ENCODE data around the gene STK24. TPM values are rescaled to one million over a fixed set of nuclear protein-coding genes. Genes with fewer than 3 reads are reported as not detected.
A peak's percentile ranks its signal among the peaks of the same experiment; 100 is the strongest.

STK24 gene
- polyA plus RNA-seq, 1 of the 3 experiments (the other 2 are of a cell fraction): 30.5 TPM

- no peak for TF ChIP-seq PBX3 (IDR thresholded peaks at IDR 0.05)
- no peak for TF ChIP-seq TAF1 (IDR thresholded peaks at IDR 0.05; ENCODE audit: borderline replicate concordance, low read depth, low read length)
Observed at GRCh38 chr13:98512774-98513665, 63.9 kb downstream of the STK24 start (continued).

DNA sequence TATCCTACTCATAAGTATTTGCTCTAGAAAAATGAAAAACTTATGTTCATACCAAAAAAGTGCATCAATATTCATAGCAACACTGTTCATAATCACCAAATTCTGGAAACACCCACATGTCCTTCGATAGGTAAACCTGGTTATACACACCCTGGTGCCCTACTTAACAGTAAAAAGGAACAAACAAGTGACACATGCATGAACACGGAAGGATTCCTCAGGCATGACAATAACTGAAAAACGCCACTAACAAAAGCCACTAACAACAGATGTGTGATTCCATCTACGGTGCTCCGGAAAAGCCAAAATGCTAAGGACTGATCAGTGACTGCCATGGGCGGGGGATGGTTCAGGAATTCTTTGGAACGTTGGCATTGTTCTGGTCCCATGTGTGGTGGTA is 65.5 kb downstream of the STK24 start:
- peaks cover 21 to 24% of the 10 kb centered on the region in 2 experiments; a peak in 3 of 4 replicates for H3K4me1 ChIP-seq (ENCODE audit: control insufficient read depth in 1 of 2, insufficient read depth in 2 of 2, low read depth in 1 of 2, low read length in 1 of 2)
- H3K9me2 ChIP-seq: no peaks in the 10 kb centered on the region
- H3K4me3 ChIP-seq (ENCODE audit: low read depth in 2 of 2, low read length in 1 of 2): no peak overlapping the region
- no peak overlapping the region for H3K27ac ChIP-seq (ENCODE audit: low read depth in 2 of 2, low read length in 1 of 2)
- ChIA-PET POLR2A (no interaction called here), CTCF (interaction anchor here (0.6 to 0.9 kb wide), 2 partner anchors 20 to 142 kb away, joined by 3 read pairs; no protein-coding TSS in a partner anchor)
- peaks cover 63% of the 10 kb centered on the region for H3K79me2 ChIP-seq (ENCODE audit: insufficient read depth)
- peaks cover 10% of the 10 kb centered on the region for H4K20me1 ChIP-seq (ENCODE audit: insufficient read depth)
- no peak overlapping the region for H3K4me2 ChIP-seq
- peaks cover 5% of the 10 kb centered on the region for H3F3A ChIP-seq (replicated peaks; ENCODE audit: insufficient read depth)
- no peak for DNase-seq
- WGBS (ENCODE audit: low lambda C conversion rate): 91% methylated on average over 7 of the region's 7 CpGs
- no peaks in the 10 kb centered on the region for H3K9me3 ChIP-seq
- H3K36me3 ChIP-seq (replicated peaks in 1 of 2; ENCODE audit: control insufficient read depth in 1 of 2, insufficient read depth in 2 of 2, low read length in 1 of 2): peaks cover 0 to 10% of the 10 kb centered on the region in 2 experiments
- no peak for TF ChIP-seq USF2 (IDR thresholded peaks at IDR 0.05; ENCODE audit: borderline replicate concordance, low read depth, low read length)
- H3K9ac ChIP-seq: no peak overlapping the region
- no peaks in the 10 kb centered on the region for H3K27me3 ChIP-seq (ENCODE audit: insufficient read depth)
- H2AFZ ChIP-seq (ENCODE audit: low read depth): no peak overlapping the region

DNA sequence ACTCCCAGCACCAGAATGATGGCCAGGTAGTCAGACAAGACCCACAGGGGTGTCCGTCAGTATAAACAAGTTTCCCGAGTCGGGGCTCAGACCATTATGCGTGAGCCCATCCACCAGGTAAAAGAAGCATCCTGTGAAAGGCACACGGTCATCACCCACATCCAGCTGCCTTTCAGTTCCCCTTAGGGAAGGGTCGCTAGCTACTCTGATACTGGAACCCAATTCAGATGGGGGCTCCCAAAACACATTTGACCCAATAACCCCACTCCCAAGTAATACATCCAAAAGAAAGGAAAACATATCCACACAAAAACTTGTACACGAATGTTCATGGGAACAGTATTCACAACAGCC is 66.8 kb downstream of the STK24 start:
- no peak overlapping the region for H3K9ac ChIP-seq
- H2AFZ ChIP-seq (ENCODE audit: low read depth): no peak overlapping the region
- H3F3A ChIP-seq (replicated peaks; ENCODE audit: insufficient read depth): no peaks in the 10 kb centered on the region
- ChIA-PET POLR2A (no interaction called here), CTCF (interaction anchor here (0.9 kb wide), 1 partner anchor 143 kb away, joined by 3 read pairs; no protein-coding TSS in a partner anchor)
- H3K4me2 ChIP-seq: no peak overlapping the region
- peaks cover 24 to 26% of the 10 kb centered on the region in 2 experiments; a peak in 3 of 4 replicates for H3K4me1 ChIP-seq (ENCODE audit: control insufficient read depth in 1 of 2, insufficient read depth in 2 of 2, low read depth in 1 of 2, low read length in 1 of 2)
- H3K4me3 ChIP-seq (ENCODE audit: low read depth in 2 of 2, low read length in 1 of 2): no peak overlapping the region
- WGBS (ENCODE audit: low lambda C conversion rate): 100% methylated on average over 5 of the region's 7 CpGs
- TF ChIP-seq PBX3 (IDR thresholded peaks at IDR 0.05) (no peak), GATA2 (CRISPR knock-in tag; IDR thresholded peaks at IDR 0.05) (no peak), GABPA (IDR thresholded peaks at IDR 0.05; ENCODE audit: low read depth) (no peak)
- no peak for DNase-seq
- H3K27me3 ChIP-seq (ENCODE audit: insufficient read depth): no peaks in the 10 kb centered on the region
- H4K20me1 ChIP-seq (ENCODE audit: insufficient read depth): peaks cover 16% of the 10 kb centered on the region
- peaks cover 0 to 6% of the 10 kb centered on the region in 2 experiments for H3K36me3 ChIP-seq (replicated peaks in 1 of 2; ENCODE audit: control insufficient read depth in 1 of 2, insufficient read depth in 2 of 2, low read length in 1 of 2)
- H3K79me2 ChIP-seq (ENCODE audit: insufficient read depth): peaks cover 67% of the 10 kb centered on the region
- no peaks in the 10 kb centered on the region for H3K9me3 ChIP-seq
- peak overlapping the region in 1 of 2 experiments; percentile 72; a peak in 2 of 4 replicates for H3K27ac ChIP-seq (ENCODE audit: low read depth in 2 of 2, low read length in 1 of 2)
- no peaks in the 10 kb centered on the region for H3K9me2 ChIP-seq
